ENCODE measurements around the gene CWF19L1. TPM values are rescaled to one million over a fixed set of nuclear protein-coding genes. Genes with fewer than 3 reads are reported as not detected.

Gene CWF19L1
- total and polyA plus RNA-seq, 2 of the 13 experiments (the other 11 are each of a cell fraction or from before 2014, with no cell fraction given) = 13.6 to 42.1 TPM

GRCh38 chr10:100286051-100287033, 18.9 kb upstream of the CWF19L1 start, which contains the start of gene BLOC1S2 (continued):
- TF ChIP-seq RFX5 (IDR thresholded peaks at IDR 0.05; ENCODE audit: low read depth, low read length) = no peak
- no peak for TF ChIP-seq RBAK (CRISPR knock-in tag; IDR thresholded peaks at IDR 0.05)
- no peak for TF ChIP-seq ZNF674 (CRISPR knock-in tag; IDR thresholded peaks at IDR 0.05; ENCODE audit: low read depth)
- TF ChIP-seq KMT2B (CRISPR knock-in tag; IDR thresholded peaks at IDR 0.05) = peak; percentile 70; the same call in 1 of the 2 replicates
- no peak for TF ChIP-seq MIER2 (CRISPR knock-in tag; IDR thresholded peaks at IDR 0.05)
- no peak for TF ChIP-seq SMC3 (IDR thresholded peaks at IDR 0.05; ENCODE audit: low read length)
- TF ChIP-seq, protein P1, sequence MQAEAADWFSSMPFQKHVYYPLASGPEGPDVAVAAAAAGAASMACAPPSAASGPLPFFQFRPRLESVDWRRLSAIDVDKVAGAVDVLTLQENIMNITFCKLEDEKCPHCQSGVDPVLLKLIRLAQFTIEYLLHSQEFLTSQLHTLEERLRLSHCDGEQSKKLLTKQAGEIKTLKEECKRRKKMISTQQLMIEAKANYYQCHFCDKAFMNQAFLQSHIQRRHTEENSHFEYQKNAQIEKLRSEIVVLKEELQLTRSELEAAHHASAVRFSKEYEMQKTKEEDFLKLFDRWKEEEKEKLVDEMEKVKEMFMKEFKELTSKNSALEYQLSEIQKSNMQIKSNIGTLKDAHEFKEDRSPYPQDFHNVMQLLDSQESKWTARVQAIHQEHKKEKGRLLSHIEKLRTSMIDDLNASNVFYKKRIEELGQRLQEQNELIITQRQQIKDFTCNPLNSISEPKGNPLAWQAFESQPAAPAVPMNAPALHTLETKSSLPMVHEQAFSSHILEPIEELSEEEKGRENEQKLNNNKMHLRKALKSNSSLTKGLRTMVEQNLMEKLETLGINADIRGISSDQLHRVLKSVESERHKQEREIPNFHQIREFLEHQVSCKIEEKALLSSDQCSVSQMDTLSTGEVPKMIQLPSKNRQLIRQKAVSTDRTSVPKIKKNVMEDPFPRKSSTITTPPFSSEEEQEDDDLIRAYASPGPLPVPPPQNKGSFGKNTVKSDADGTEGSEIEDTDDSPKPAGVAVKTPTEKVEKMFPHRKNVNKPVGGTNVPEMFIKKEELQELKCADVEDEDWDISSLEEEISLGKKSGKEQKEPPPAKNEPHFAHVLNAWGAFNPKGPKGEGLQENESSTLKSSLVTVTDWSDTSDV (CRISPR knock-in tag; IDR thresholded peaks at IDR 0.05) = peak; percentile 81; the same call in 1 of the 2 replicates
- TF ChIP-seq ZNF142 (CRISPR knock-in tag; IDR thresholded peaks at IDR 0.05) = peak; percentile 82; the same call in 1 of the 2 replicates
- no peak for TF ChIP-seq TSC22D2 (CRISPR knock-in tag; IDR thresholded peaks at IDR 0.05; ENCODE audit: borderline replicate concordance)
- TF ChIP-seq ZNF569 (CRISPR knock-in tag; IDR thresholded peaks at IDR 0.05; ENCODE audit: borderline replicate concordance) = no peak
- no peak for TF ChIP-seq NONO (IDR thresholded peaks at IDR 0.05)
- TF ChIP-seq NONO (CRISPR knock-in tag; conservative IDR thresholded peaks at IDR 0.05) = peak; percentile 87
- no peak for TF ChIP-seq ARID2 (CRISPR knock-in tag; IDR thresholded peaks at IDR 0.05; ENCODE audit: borderline replicate concordance)
- TF ChIP-seq, protein P2, sequence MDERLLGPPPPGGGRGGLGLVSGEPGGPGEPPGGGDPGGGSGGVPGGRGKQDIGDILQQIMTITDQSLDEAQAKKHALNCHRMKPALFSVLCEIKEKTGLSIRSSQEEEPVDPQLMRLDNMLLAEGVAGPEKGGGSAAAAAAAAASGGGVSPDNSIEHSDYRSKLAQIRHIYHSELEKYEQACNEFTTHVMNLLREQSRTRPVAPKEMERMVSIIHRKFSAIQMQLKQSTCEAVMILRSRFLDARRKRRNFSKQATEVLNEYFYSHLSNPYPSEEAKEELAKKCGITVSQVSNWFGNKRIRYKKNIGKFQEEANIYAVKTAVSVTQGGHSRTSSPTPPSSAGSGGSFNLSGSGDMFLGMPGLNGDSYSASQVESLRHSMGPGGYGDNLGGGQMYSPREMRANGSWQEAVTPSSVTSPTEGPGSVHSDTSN (CRISPR knock-in tag; IDR thresholded peaks at IDR 0.05) = no peak
- TF ChIP-seq, protein P3, sequence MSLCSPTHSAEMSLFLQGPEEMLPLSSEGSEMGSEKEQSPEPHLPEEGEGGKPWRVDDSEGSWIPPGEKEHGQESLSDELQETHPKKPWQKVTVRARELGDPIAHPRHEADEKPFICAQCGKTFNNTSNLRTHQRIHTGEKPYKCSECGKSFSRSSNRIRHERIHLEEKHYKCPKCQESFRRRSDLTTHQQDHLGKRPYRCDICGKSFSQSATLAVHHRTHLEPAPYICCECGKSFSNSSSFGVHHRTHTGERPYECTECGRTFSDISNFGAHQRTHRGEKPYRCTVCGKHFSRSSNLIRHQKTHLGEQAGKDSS (CRISPR knock-in tag; IDR thresholded peaks at IDR 0.05; ENCODE audit: borderline replicate concordance, low read depth) = no peak; the same call in none of the 2 replicates
- TF ChIP-seq ZNF549 (CRISPR knock-in tag; IDR thresholded peaks at IDR 0.05) = 0 out of 2 replicates have a peak, but pooled peaks have one; percentile 15
- no peak for TF ChIP-seq MBD4 (IDR thresholded peaks at IDR 0.05; ENCODE audit: borderline replicate concordance, low read length)
- no peak for TF ChIP-seq ZFP62 (CRISPR knock-in tag; IDR thresholded peaks at IDR 0.05)
- TF ChIP-seq HMG20B (CRISPR knock-in tag; conservative IDR thresholded peaks at IDR 0.05) = no peak

Measured in HepG2 (cell line).